Ishikawa (cell line): Measurements from ENCODE around the gene NOL4L.

ENCODE experiments used
- CEBPB ChIP-seq: IDR thresholded peaks from 2 replicates; pipeline ENCODE4 v1.6.1; 2012
- CREB1 ChIP-seq: IDR thresholded peaks from 2 replicates; pipeline ENCODE4 v1.6.1; 2012; ENCODE audit warnings: low read depth
- EP300 ChIP-seq: IDR thresholded peaks from 2 replicates; pipeline ENCODE4 v1.6.1; 2012; ENCODE audit warnings: borderline replicate concordance
- FOXM1 ChIP-seq: IDR thresholded peaks from 2 replicates; pipeline ENCODE4 v1.6.1; 2012; ENCODE audit warnings: low read depth, borderline replicate concordance
- MAX ChIP-seq: IDR thresholded peaks from 2 replicates; pipeline ENCODE4 v1.6.1; 2012
- NFIC ChIP-seq: IDR thresholded peaks from 2 replicates; pipeline ENCODE4 v1.6.1; 2012
- RAD21 ChIP-seq: IDR thresholded peaks from 2 replicates; pipeline ENCODE4 v1.6.1; 2012; ENCODE audit warnings: low read depth
- REST ChIP-seq: IDR thresholded peaks from 2 replicates; pipeline ENCODE4 v1.6.1; 2012; ENCODE audit warnings: low read depth, mild to moderate bottlenecking
- TAF1 ChIP-seq: IDR thresholded peaks from 2 replicates; pipeline ENCODE4 v1.6.1; 2012; ENCODE audit warnings: low read depth, mild to moderate bottlenecking
- TEAD4 ChIP-seq: IDR thresholded peaks from 2 replicates; pipeline ENCODE4 v1.6.1; 2012
- USF1 ChIP-seq: IDR thresholded peaks from 2 replicates; pipeline ENCODE4 v1.6.1; 2012
- YY1 ChIP-seq: IDR thresholded peaks from 2 replicates; pipeline ENCODE4 v1.6.1; 2012; ENCODE audit warnings: low read depth
- ZBTB7A ChIP-seq: IDR thresholded peaks from 2 replicates; pipeline ENCODE4 v1.6.1; 2012; ENCODE audit warnings: low read depth

- TF ChIP-seq REST (no peak), MAX (no peak), TAF1 (no peak), TEAD4 (no peak), CREB1 (no peak), YY1 (no peak), EP300 (no peak), CEBPB (no peak), ZBTB7A (no peak), RAD21 (no peak), FOXM1 (no peak), USF1 (no peak), NFIC (no peak)
These were observed 73.6 kb downstream of the NOL4L start for GRCh38 chr20:32511358-32512046.
